Measurements from ENCODE around the gene RNF114. TPM values are rescaled to one million over a fixed set of nuclear protein-coding genes. Genes with fewer than 3 reads are reported as not detected.
A peak's percentile ranks its signal among the peaks of the same experiment; 100 is the strongest.

Gene RNF114
- total RNA-seq, 1 experiment from 2014 or later = 88.1 TPM

- Mint-ChIP-seq H3K4me3 (no peak overlapping the region), H3K27me3 (ENCODE audit: low read depth) (no peaks in the 10 kb centered on the region), H3K4me1 (peaks cover 37% of the 10 kb centered on the region), H3K36me3 (no peaks in the 10 kb centered on the region), H3K27ac (peak overlapping the region; percentile 50; the same call in 1 of the 2 replicates), H3K9me3 (no peaks in the 10 kb centered on the region)
- ChIA-PET POLR2A (interaction anchor here (0.6 to 1.0 kb wide), 3 partner anchors 9 to 279 kb away, joined by 3 read pairs; no protein-coding TSS in a partner anchor), CTCF (interaction anchor here (0.5 to 6.2 kb wide), 38 partner anchors 11 to 407 kb away, joined by 3 to 110 read pairs (median 4); partner anchors contain the start of genes KCNB1, SLC9A8 and SPATA2)
- DNase-seq (ENCODE audit: low spot score) = no peak
- no peak for ATAC-seq
- no peak for TF ChIP-seq NFATC4 (CRISPR knock-in tag; IDR thresholded peaks at IDR 0.05)
- TF ChIP-seq CBFB (CRISPR knock-in tag; IDR thresholded peaks at IDR 0.05; ENCODE audit: low read depth) = no peak
- no peak for TF ChIP-seq GTF2I (CRISPR knock-in tag; conservative IDR thresholded peaks at IDR 0.05)
- no peak for TF ChIP-seq ETV6 (CRISPR knock-in tag; IDR thresholded peaks at IDR 0.05)
- TF ChIP-seq SMAD3 (CRISPR knock-in tag; IDR thresholded peaks at IDR 0.05; ENCODE audit: borderline replicate concordance) = no peak
- no peak for TF ChIP-seq ELF4 (CRISPR knock-in tag; IDR thresholded peaks at IDR 0.05; ENCODE audit: low read depth)
- TF ChIP-seq NR3C1 (CRISPR knock-in tag; conservative IDR thresholded peaks at IDR 0.05; ENCODE audit: low read depth) = no peak
- TF ChIP-seq JUN (CRISPR knock-in tag; IDR thresholded peaks at IDR 0.05) = no peak
- TF ChIP-seq ZNF121 (CRISPR knock-in tag; IDR thresholded peaks at IDR 0.05) = no peak
Observed at GRCh38 chr20:49889001-49889934, 46.9 kb upstream of the RNF114 start.

- Mint-ChIP-seq H3K27ac (peak overlapping the region; percentile 50; the same call in 1 of the 2 replicates), H3K4me1 (peaks cover 37% of the 10 kb centered on the region), H3K9me3 (no peaks in the 10 kb centered on the region), H3K36me3 (no peaks in the 10 kb centered on the region), H3K4me3 (no peak overlapping the region), H3K27me3 (ENCODE audit: low read depth) (no peaks in the 10 kb centered on the region)
- CTCF ChIA-PET = interaction anchor here (0.5 to 4.5 kb wide), 14 partner anchors 10 to 349 kb away, joined by 3 to 31 read pairs (median 6); no protein-coding TSS in a partner anchor
- peak; percentile 82 for DNase-seq (ENCODE audit: low spot score)
- POLR2A ChIA-PET = no interaction called here
- TF ChIP-seq NFYB (CRISPR knock-in tag; conservative IDR thresholded peaks at IDR 0.05; ENCODE audit: low read depth) = no peak
- TF ChIP-seq, protein P1, sequence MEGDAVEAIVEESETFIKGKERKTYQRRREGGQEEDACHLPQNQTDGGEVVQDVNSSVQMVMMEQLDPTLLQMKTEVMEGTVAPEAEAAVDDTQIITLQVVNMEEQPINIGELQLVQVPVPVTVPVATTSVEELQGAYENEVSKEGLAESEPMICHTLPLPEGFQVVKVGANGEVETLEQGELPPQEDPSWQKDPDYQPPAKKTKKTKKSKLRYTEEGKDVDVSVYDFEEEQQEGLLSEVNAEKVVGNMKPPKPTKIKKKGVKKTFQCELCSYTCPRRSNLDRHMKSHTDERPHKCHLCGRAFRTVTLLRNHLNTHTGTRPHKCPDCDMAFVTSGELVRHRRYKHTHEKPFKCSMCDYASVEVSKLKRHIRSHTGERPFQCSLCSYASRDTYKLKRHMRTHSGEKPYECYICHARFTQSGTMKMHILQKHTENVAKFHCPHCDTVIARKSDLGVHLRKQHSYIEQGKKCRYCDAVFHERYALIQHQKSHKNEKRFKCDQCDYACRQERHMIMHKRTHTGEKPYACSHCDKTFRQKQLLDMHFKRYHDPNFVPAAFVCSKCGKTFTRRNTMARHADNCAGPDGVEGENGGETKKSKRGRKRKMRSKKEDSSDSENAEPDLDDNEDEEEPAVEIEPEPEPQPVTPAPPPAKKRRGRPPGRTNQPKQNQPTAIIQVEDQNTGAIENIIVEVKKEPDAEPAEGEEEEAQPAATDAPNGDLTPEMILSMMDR (IDR thresholded peaks at IDR 0.05) = peak; percentile 76
- ATAC-seq = peak; percentile 20; the same call in 1 of the 2 replicates
Observed at GRCh38 chr20:49889935-49890333, 46.3 kb upstream of the RNF114 start.

GRCh38 chr20:49890471-49891361 lies 45.5 kb upstream of the RNF114 start:
- Mint-ChIP-seq H3K27ac (no peak overlapping the region), H3K9me3 (no peaks in the 10 kb centered on the region), H3K36me3 (no peaks in the 10 kb centered on the region), H3K27me3 (ENCODE audit: low read depth) (no peaks in the 10 kb centered on the region), H3K4me3 (no peak overlapping the region), H3K4me1 (peaks cover 37% of the 10 kb centered on the region)
- CTCF ChIA-PET = interaction anchor here (0.5 to 4.5 kb wide), 17 partner anchors 20 to 698 kb away, joined by 3 to 31 read pairs (median 3); no protein-coding TSS in a partner anchor
- POLR2A ChIA-PET = no interaction called here
- ATAC-seq (peak; percentile 23), DNase-seq (ENCODE audit: low spot score) (peak; percentile 38)
- TF ChIP-seq, protein P2, sequence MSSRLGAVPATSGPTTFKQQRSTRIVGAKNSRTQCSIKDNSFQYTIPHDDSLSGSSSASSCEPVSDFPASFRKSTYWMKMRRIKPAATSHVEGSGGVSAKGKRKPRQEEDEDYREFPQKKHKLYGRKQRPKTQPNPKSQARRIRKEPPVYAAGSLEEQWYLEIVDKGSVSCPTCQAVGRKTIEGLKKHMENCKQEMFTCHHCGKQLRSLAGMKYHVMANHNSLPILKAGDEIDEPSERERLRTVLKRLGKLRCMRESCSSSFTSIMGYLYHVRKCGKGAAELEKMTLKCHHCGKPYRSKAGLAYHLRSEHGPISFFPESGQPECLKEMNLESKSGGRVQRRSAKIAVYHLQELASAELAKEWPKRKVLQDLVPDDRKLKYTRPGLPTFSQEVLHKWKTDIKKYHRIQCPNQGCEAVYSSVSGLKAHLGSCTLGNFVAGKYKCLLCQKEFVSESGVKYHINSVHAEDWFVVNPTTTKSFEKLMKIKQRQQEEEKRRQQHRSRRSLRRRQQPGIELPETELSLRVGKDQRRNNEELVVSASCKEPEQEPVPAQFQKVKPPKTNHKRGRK (CRISPR knock-in tag; IDR thresholded peaks at IDR 0.05; ENCODE audit: borderline replicate concordance) = no peak
- TF ChIP-seq SMAD4 (CRISPR knock-in tag; IDR thresholded peaks at IDR 0.05) = no peak
- no peak for TF ChIP-seq TCF7 (CRISPR knock-in tag; IDR thresholded peaks at IDR 0.05; ENCODE audit: low read depth)
- TF ChIP-seq ZNF263 (CRISPR knock-in tag; IDR thresholded peaks at IDR 0.05; ENCODE audit: low read depth) = no peak
- no peak for TF ChIP-seq ARID4B (CRISPR knock-in tag; IDR thresholded peaks at IDR 0.05; ENCODE audit: borderline replicate concordance)
- no peak for TF ChIP-seq FOXJ3 (CRISPR knock-in tag; IDR thresholded peaks at IDR 0.05; ENCODE audit: borderline replicate concordance)
- TF ChIP-seq, protein P3, sequence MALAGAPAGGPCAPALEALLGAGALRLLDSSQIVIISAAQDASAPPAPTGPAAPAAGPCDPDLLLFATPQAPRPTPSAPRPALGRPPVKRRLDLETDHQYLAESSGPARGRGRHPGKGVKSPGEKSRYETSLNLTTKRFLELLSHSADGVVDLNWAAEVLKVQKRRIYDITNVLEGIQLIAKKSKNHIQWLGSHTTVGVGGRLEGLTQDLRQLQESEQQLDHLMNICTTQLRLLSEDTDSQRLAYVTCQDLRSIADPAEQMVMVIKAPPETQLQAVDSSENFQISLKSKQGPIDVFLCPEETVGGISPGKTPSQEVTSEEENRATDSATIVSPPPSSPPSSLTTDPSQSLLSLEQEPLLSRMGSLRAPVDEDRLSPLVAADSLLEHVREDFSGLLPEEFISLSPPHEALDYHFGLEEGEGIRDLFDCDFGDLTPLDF (CRISPR knock-in tag; IDR thresholded peaks at IDR 0.05) = no peak; the same call in 1 of the 2 replicates
- no peak for TF ChIP-seq FOXP1 (CRISPR knock-in tag; IDR thresholded peaks at IDR 0.05; ENCODE audit: borderline replicate concordance)
- TF ChIP-seq NFATC4 (CRISPR knock-in tag; IDR thresholded peaks at IDR 0.05) = no peak
